ENCODE measurements around the gene INTS6L.
A peak's percentile ranks its signal among the peaks of the same experiment; 100 is the strongest.

GRCh38 chrX:135596495-135596894, 76.0 kb downstream of the INTS6L start:
- TF ChIP-seq, protein P1, sequence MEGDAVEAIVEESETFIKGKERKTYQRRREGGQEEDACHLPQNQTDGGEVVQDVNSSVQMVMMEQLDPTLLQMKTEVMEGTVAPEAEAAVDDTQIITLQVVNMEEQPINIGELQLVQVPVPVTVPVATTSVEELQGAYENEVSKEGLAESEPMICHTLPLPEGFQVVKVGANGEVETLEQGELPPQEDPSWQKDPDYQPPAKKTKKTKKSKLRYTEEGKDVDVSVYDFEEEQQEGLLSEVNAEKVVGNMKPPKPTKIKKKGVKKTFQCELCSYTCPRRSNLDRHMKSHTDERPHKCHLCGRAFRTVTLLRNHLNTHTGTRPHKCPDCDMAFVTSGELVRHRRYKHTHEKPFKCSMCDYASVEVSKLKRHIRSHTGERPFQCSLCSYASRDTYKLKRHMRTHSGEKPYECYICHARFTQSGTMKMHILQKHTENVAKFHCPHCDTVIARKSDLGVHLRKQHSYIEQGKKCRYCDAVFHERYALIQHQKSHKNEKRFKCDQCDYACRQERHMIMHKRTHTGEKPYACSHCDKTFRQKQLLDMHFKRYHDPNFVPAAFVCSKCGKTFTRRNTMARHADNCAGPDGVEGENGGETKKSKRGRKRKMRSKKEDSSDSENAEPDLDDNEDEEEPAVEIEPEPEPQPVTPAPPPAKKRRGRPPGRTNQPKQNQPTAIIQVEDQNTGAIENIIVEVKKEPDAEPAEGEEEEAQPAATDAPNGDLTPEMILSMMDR (IDR thresholded peaks at IDR 0.05): peak in 3 of 6 experiments; percentile 21 to 42 (median 24)
- no peak for TF ChIP-seq POLR2A (IDR thresholded peaks at IDR 0.05)
